NCI-H526 treated with DMSO at 0.1 percent for 48 hours (cell line): ENCODE data around the gene DCUN1D5.

Experiments used
- DNase-seq: peaks from one replicate; lab custom pipeline; 2025; lab: John Stamatoyannopoulos, UW

The DCUN1D5 gene

GRCh38 chr11:103091801-103092524 lies at the start of gene DCUN1D5:
DCUN1D5 (minus strand) TSS chr11:103092160; CDS start chr11:103091872, 288 bp downstream.
- DNase-seq: peak; percentile 95

- DNase-seq: no peak
Observed at GRCh38 chr11:103125462-103125861, 33.5 kb upstream of the DCUN1D5 start.

GRCh38 chr11:103114836-103115235 lies 22.9 kb upstream of the DCUN1D5 start:
- no peak for DNase-seq

GRCh38 chr11:103112364-103112763 lies 20.4 kb upstream of the DCUN1D5 start:
- no peak for DNase-seq

GRCh38 chr11:103111400-103111799 lies 19.4 kb upstream of the DCUN1D5 start:
- DNase-seq: no peak

GRCh38 chr11:103110391-103110790 lies 18.4 kb upstream of the DCUN1D5 start:
- no peak for DNase-seq

GRCh38 chr11:103109818-103110388 lies 17.9 kb upstream of the DCUN1D5 start:
- peak; percentile 79 for DNase-seq

GRCh38 chr11:103108933-103109817 lies 17.2 kb upstream of the DCUN1D5 start, which contains the start of gene DYNC2H1:
DYNC2H1 (plus strand) TSS chr11:103109426; CDS start chr11:103109575, 149 bp downstream.
- peak; percentile 95 for DNase-seq

- no peak for DNase-seq
Observed at GRCh38 chr11:103097279-103097678, 5.3 kb upstream of the DCUN1D5 start.

- peak; percentile 70 for DNase-seq
Observed at GRCh38 chr11:103091064-103091800, 728 bp downstream of the DCUN1D5 start.

- DNase-seq: no peak
Observed at GRCh38 chr11:103086461-103086860, 5.5 kb downstream of the DCUN1D5 start.

GRCh38 chr11:103085758-103086365 lies 6.1 kb downstream of the DCUN1D5 start:
- DNase-seq: no peak

- DNase-seq: no peak
Observed at GRCh38 chr11:103079833-103080232, 12.1 kb downstream of the DCUN1D5 start.

- no peak for DNase-seq
Observed at GRCh38 chr11:103078710-103079109, 13.2 kb downstream of the DCUN1D5 start.

- no peak for DNase-seq
Observed at GRCh38 chr11:103077554-103077953, 14.4 kb downstream of the DCUN1D5 start.

GRCh38 chr11:103076361-103076760 lies 15.6 kb downstream of the DCUN1D5 start:
- DNase-seq: no peak

GRCh38 chr11:103071008-103071407 lies 21.0 kb downstream of the DCUN1D5 start:
- DNase-seq: no peak

GRCh38 chr11:103070142-103070541 lies 21.8 kb downstream of the DCUN1D5 start:
- no peak for DNase-seq

GRCh38 chr11:103069367-103069766 lies 22.6 kb downstream of the DCUN1D5 start:
- DNase-seq: no peak

- DNase-seq: no peak
Observed at GRCh38 chr11:103067118-103067517, 24.8 kb downstream of the DCUN1D5 start.

GRCh38 chr11:103061656-103062055 lies 30.3 kb downstream of the DCUN1D5 start:
- DNase-seq: no peak
